A549 (cell line): ENCODE results near the gene MRLN. TPM values are rescaled to one million over a fixed set of nuclear protein-coding genes. Genes with fewer than 3 reads are reported as not detected.
"Not testable (repeated sequence)": the region's sequence is repeated elsewhere in the genome, so short reads cannot be mapped to it uniquely, and the experiment has no call there.

Experiments used
- ATAC-seq, 2 experiments: fragments of 200-7000 bp in 1 of 2; fragments of >200 bp in 1 of 2; cut with Nextera tagmentation in 1 of 2; cut with Tn5 transposase in 1 of 2; 3 replicates each; pipeline versions ENCODE4 v1.8.0 to v1.9.1; 2018 to 2020; ENCODE audit warnings: mild to moderate bottlenecking in 1 of 2, moderate library complexity in 1 of 2
- CTCF ChIA-PET: fragments of 300-600 bp; sonication (Branson Sonifier 250); formaldehyde crosslinking; extraction: SDS; loops from one replicate; lab custom pipeline; 2021; ENCODE audit warnings: antibody characterized with exemption, inconsistent platforms; lab: Yijun Ruan, JAX
- POLR2A ChIA-PET: fragments of 350-600 bp; formaldehyde crosslinking; extraction: SDS; loops from one replicate; lab custom pipeline; 2021; ENCODE audit warnings: antibody characterized with exemption, inconsistent platforms; lab: Yijun Ruan, JAX
- DNase-seq, 2 experiments: peaks; one replicate each; pipeline versions ENCODE4 v3.0.0 to v3.0.0-alpha.2; 2011 to 2016; ENCODE audit warnings: low read depth in 1 of 2, low spot score in 1 of 2
- FAIRE-seq: peaks from 2 replicates; lab custom pipeline; 2011; peaks lifted over from hg19 to GRCh38; lab: Jason Lieb, UNC
- H3K27ac ChIP-seq, 2 experiments: fragments of >200 bp; sonication (Bioruptor Twin); formaldehyde crosslinking; 3 replicates each; pipeline ENCODE4 v1.5.1; 2016 to 2017
- H3K4me1 ChIP-seq: fragments of >200 bp; sonication (Bioruptor Twin); formaldehyde crosslinking; 3 replicates; pipeline ENCODE4 v1.6.1; 2016
- H3K4me2 ChIP-seq: fragments of >200 bp; sonication (Bioruptor Twin); formaldehyde crosslinking; 3 replicates; pipeline ENCODE4 v1.6.1; 2016
- H3K4me3 ChIP-seq: fragments of >200 bp; sonication (Bioruptor Twin); formaldehyde crosslinking; 3 replicates; pipeline ENCODE4 v1.5.1; 2016
- H3K9me3 ChIP-seq: fragments of >200 bp; sonication (Bioruptor Twin); formaldehyde crosslinking; 3 replicates; pipeline ENCODE4 v1.6.1; 2016
- CHD2 ChIP-seq: fragments of 150-350 bp; IDR thresholded peaks from 2 replicates; pipeline ENCODE4 v1.6.1; 2014; ENCODE audit warnings: low read length; ENCODE audit not compliant: partially characterized antibody
- EP300 ChIP-seq, 2 experiments: fragments of >200 bp; sonication (Bioruptor Twin); formaldehyde crosslinking; IDR thresholded peaks; 2 replicates in 1 of 2; 3 replicates in 1 of 2; pipeline ENCODE4 v1.6.1; 2016 to 2017
- FOSB ChIP-seq: fragments of 250-450 bp; sonication (Bioruptor Pico); IDR thresholded peaks from 2 replicates; pipeline ENCODE4 v1.5.0; 2020; ENCODE audit warnings: mild to moderate bottlenecking, moderate library complexity
- FOSL2 ChIP-seq, 2 experiments: fragments of 450-650 bp in 1 of 2; fragments of >200 bp in 1 of 2; sonication (Bioruptor Twin) in 1 of 2; formaldehyde crosslinking; IDR thresholded peaks; 2 replicates each; pipeline versions ENCODE4 v1.5.0 to v1.6.1; 2016 to 2020; ENCODE audit warnings: mild to moderate bottlenecking in 1 of 2, moderate library complexity in 1 of 2
- FOXS1 ChIP-seq: fragments of 250-450 bp; sonication (Bioruptor Pico); IDR thresholded peaks from 2 replicates; pipeline ENCODE4 v1.5.0; 2020; ENCODE audit warnings: mild to moderate bottlenecking, moderate library complexity
- GATA3 ChIP-seq: IDR thresholded peaks from 2 replicates; pipeline ENCODE4 v1.6.1; 2012; ENCODE audit warnings: borderline replicate concordance
- HDAC2 ChIP-seq: fragments of 200-600 bp; sonication (generic); IDR thresholded peaks from 2 replicates; pipeline ENCODE4 v1.6.1; 2016
- HEYL ChIP-seq: fragments of 250-450 bp; sonication (Bioruptor Pico); IDR thresholded peaks from 2 replicates; pipeline ENCODE4 v1.8.0; 2021; ENCODE audit warnings: mild to moderate bottlenecking, moderate library complexity
- MAZ ChIP-seq: fragments of 150-350 bp; IDR thresholded peaks from 2 replicates; pipeline ENCODE4 v1.6.1; 2014; ENCODE audit warnings: antibody characterized with exemption, low read depth, low read length, borderline replicate concordance
- MYC ChIP-seq: IDR thresholded peaks from 2 replicates; pipeline ENCODE4 v1.6.1; 2012; ENCODE audit warnings: mild to moderate bottlenecking, inconsistent platforms, low read length, improper control_type of control experiment, borderline replicate concordance
- NFE2L2 ChIP-seq: fragments of 150-350 bp; conservative IDR thresholded peaks from 2 replicates; pipeline ENCODE4 v1.6.1; 2014; ENCODE audit warnings: low read length
- RCOR1 ChIP-seq: fragments of 150-350 bp; IDR thresholded peaks from 2 replicates; pipeline ENCODE4 v1.6.1; 2014; ENCODE audit warnings: antibody characterized with exemption, low read length, low read depth
- SMC3 ChIP-seq: fragments of >200 bp; sonication (Bioruptor Twin); formaldehyde crosslinking; IDR thresholded peaks from 3 replicates; pipeline ENCODE4 v1.6.1; 2018; ENCODE audit warnings: inconsistent platforms
- TFCP2L1 ChIP-seq: fragments of 250-450 bp; sonication (Bioruptor Pico); IDR thresholded peaks from 2 replicates; pipeline ENCODE4 v1.5.0; 2021; ENCODE audit warnings: mild to moderate bottlenecking
- ZFP36 ChIP-seq: fragments of 450-650 bp; IDR thresholded peaks from 2 replicates; pipeline ENCODE4 v1.6.1; 2014; ENCODE audit warnings: borderline replicate concordance; ENCODE audit not compliant: partially characterized antibody
- WGBS: methylation state at CpG from one replicate; pipeline ENCODE4 v1.1.6; 2017; ENCODE audit errors: missing lambda C conversion rate; 5-methylcytosine and 5-hydroxymethylcytosine counted together
- polyA plus RNA-seq, 4 experiments: library from polyadenylated mRNA; depleted of rRNA in 3 of 4; stranded (reverse); fragments of >200 nt; fragmentation: RNase III in 1 of 4; extraction: RNeasy Plus Mini Kit Qiagen cat#74134 plus additional on column Dnase treatment in 1 of 4; gene quantifications; 2 replicates in 3 of 4; 3 replicates in 1 of 4; pipeline ENCODE4 v1.2.3, GENCODE V29; 2011 to 2017
- TF ChIP-seq, protein P1 (sequence below): fragments of 450-650 bp; IDR thresholded peaks from 2 replicates; pipeline ENCODE4 v1.6.1; 2014; ENCODE audit warnings: antibody characterized with exemption
- TF ChIP-seq, protein P2 (sequence below): fragments of 150-350 bp; IDR thresholded peaks from 2 replicates; pipeline ENCODE4 v1.6.1; 2014; ENCODE audit warnings: low read depth, mild to moderate bottlenecking, low read length
- TF ChIP-seq, protein P3 (sequence below): fragments of >200 bp; sonication (Bioruptor Twin); formaldehyde crosslinking; IDR thresholded peaks from 3 replicates; pipeline ENCODE4 v1.5.1; 2016

Gene MRLN
- polyA plus RNA-seq, 2 of the 4 experiments (the other 2 are of a cell fraction) = not detected

DNA sequence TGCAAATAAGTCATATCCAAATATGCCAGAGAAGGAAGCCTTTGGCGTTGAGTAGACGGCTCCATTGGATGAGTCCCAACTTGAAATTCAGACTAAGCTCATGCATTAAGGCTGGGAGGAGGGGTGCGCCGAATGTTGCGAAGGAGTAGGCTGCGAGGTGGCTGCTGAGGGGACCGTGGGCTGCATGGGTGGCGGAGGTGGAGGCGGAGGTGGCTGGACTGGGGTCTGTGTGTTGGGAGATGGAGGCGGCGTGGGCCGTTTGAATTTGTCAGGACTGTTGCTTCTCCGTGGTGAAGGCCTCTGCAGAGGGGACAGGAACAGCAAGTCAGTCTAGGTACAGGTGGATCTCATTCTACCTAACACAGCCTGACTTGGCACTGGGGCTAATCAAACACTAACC is 39.6 kb upstream of the MRLN start:
- H3K4me1 ChIP-seq = no peaks in the 10 kb centered on the region
- CTCF ChIA-PET = interaction anchor here (1.6 kb wide), 1 partner anchor 9 kb away, joined by 5 read pairs; no protein-coding TSS in a partner anchor
- TF ChIP-seq MAZ (no peak), HEYL (CRISPR knock-in tag) (no peak), FOSL2 (IDR thresholded peaks at IDR 0.05) (no peak), FOSL2 (CRISPR knock-in tag; IDR thresholded peaks at IDR 0.05) (no peak), FOSB (CRISPR knock-in tag) (no peak), MYC (no peak), TFCP2L1 (CRISPR knock-in tag) (no peak), RCOR1 (no peak), SMC3 (no peak), HDAC2 (no peak), CHD2 (no peak), NFE2L2 (no peak)
- TF ChIP-seq, protein P1, sequence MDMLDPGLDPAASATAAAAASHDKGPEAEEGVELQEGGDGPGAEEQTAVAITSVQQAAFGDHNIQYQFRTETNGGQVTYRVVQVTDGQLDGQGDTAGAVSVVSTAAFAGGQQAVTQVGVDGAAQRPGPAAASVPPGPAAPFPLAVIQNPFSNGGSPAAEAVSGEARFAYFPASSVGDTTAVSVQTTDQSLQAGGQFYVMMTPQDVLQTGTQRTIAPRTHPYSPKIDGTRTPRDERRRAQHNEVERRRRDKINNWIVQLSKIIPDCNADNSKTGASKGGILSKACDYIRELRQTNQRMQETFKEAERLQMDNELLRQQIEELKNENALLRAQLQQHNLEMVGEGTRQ = no peak
- 84% methylated on average over 13 of the region's 13 CpGs for WGBS
- H3K4me3 ChIP-seq = no peak overlapping the region
- no peak overlapping the region for H3K4me2 ChIP-seq
- POLR2A ChIA-PET = interaction anchor here (0.6 kb wide), 1 partner anchor 40 kb away, joined by 4 read pairs; the partner anchor contains the start of gene MRLN
- H3K9me3 ChIP-seq = no peaks in the 10 kb centered on the region
- ATAC-seq (no peak), DNase-seq (no peak), FAIRE-seq (no peak)
- H3K27ac ChIP-seq = no peak overlapping the region

DNA sequence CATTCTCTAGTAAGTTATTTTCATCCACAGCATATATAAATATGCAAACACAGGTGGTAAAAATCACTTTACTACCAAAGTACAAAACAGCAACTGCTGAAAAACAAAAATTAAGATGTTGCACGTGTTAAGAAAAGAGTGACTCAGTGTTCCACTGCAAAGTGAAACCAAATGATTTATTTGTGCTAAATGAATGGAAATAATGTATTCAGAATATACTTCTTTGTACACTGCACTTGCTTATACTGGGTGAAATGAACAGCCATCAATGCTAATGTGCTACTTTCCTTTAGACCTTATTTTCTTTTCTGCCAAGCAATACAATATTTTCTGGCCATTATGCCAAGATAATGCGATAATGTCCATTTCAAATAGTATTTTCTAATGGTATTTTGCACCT is 38.3 kb upstream of the MRLN start:
- Histone ChIP-seq H3K4me1 (no peaks in the 10 kb centered on the region), H3K4me2 (no peak overlapping the region), H3K9me3 (no peaks in the 10 kb centered on the region), H3K27ac (no peak overlapping the region), H3K4me3 (no peak overlapping the region)
- FAIRE-seq (no peak), DNase-seq (no peak), ATAC-seq (no peak)
- ChIA-PET POLR2A (no interaction called here), CTCF (no interaction called here)
- 74% methylated on average over 2 of the region's 2 CpGs for WGBS
- no peak for TF ChIP-seq GATA3
- TF ChIP-seq FOXS1 = no peak
- TF ChIP-seq, protein P2, sequence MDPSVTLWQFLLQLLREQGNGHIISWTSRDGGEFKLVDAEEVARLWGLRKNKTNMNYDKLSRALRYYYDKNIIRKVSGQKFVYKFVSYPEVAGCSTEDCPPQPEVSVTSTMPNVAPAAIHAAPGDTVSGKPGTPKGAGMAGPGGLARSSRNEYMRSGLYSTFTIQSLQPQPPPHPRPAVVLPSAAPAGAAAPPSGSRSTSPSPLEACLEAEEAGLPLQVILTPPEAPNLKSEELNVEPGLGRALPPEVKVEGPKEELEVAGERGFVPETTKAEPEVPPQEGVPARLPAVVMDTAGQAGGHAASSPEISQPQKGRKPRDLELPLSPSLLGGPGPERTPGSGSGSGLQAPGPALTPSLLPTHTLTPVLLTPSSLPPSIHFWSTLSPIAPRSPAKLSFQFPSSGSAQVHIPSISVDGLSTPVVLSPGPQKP = no peak
- no peak for TF ChIP-seq EP300 (IDR thresholded peaks at IDR 0.05)
- TF ChIP-seq, protein P3, sequence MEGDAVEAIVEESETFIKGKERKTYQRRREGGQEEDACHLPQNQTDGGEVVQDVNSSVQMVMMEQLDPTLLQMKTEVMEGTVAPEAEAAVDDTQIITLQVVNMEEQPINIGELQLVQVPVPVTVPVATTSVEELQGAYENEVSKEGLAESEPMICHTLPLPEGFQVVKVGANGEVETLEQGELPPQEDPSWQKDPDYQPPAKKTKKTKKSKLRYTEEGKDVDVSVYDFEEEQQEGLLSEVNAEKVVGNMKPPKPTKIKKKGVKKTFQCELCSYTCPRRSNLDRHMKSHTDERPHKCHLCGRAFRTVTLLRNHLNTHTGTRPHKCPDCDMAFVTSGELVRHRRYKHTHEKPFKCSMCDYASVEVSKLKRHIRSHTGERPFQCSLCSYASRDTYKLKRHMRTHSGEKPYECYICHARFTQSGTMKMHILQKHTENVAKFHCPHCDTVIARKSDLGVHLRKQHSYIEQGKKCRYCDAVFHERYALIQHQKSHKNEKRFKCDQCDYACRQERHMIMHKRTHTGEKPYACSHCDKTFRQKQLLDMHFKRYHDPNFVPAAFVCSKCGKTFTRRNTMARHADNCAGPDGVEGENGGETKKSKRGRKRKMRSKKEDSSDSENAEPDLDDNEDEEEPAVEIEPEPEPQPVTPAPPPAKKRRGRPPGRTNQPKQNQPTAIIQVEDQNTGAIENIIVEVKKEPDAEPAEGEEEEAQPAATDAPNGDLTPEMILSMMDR = no peak
- TF ChIP-seq ZFP36 = no peak

DNA sequence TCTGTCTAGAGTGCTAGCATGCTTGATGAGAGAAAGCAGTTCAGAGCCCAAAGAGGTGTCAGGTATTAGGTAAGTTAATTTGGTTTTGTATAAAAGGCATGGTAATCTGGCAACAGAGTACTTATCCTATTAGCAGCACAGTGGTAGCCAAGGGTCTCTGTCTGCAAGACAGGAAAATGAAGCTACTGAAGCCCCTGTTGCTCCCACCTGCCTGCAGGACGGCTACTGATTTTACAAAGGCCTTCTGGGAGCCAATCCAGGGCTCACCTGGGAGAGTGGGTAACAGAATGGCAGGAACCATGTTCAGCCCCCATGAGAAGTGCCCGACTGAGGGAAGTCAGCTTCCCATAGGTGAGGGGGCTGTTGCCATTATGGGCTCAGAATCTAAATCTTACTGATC is 36.8 kb upstream of the MRLN start:
- ATAC-seq, CTCF ChIA-PET, POLR2A ChIA-PET, H3K4me2 ChIP-seq, FAIRE-seq, H3K4me3 ChIP-seq, H3K27ac ChIP-seq, H3K4me1 ChIP-seq, H3K9me3 ChIP-seq, DNase-seq: not testable (repeated sequence)
- 50% methylated on average over 2 of the region's 2 CpGs for WGBS

DNA sequence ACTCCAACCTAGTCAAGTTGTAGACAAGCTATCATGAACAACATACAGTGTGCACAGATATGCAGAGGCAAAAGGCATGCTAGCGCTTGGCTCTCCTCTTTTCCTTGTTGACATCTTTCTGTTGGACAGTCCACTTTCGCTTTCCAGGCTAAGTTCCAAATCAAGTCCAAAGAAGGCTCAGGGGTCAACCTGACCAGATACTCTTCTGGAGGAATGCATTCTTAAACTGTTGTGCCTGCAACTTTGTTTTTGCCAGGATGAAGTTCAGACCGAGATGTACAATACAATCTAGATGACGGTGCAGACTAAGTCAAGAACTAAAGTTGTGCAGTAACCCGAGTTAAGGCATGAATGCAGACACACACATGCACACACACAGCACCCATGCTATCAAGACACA is 35.7 kb upstream of the MRLN start:
- WGBS = 93% methylated on average over 5 of the region's 5 CpGs
- H3K9me3 ChIP-seq, DNase-seq, H3K4me3 ChIP-seq, H3K4me1 ChIP-seq, H3K27ac ChIP-seq, ATAC-seq, CTCF ChIA-PET, H3K4me2 ChIP-seq, FAIRE-seq, POLR2A ChIA-PET: not testable (repeated sequence)

DNA sequence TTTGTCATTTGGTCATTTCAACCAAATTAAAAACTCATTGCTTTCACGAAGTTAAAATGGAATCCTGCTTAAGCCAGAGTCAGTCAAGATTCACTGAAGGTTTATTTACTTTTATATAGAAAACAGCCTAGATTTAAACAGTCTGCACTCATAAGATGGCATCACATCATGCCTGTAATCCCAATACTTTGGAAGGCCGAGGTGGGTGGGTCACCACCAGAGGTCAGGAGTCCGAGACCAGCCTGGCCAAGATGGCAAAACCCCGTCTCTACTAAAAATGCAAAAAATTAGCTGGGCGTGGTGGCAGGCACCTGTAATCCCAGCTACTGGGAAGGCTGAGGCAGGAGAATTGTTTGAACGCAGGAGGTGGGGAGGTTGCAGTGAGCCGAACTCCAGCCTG is 33.8 kb upstream of the MRLN start:
- POLR2A ChIA-PET, H3K27ac ChIP-seq, DNase-seq, H3K9me3 ChIP-seq, H3K4me2 ChIP-seq, H3K4me3 ChIP-seq, ATAC-seq, FAIRE-seq, H3K4me1 ChIP-seq: not testable (repeated sequence)
- CTCF ChIA-PET = interaction anchor here (0.8 kb wide), 1 partner anchor 12 kb away, joined by 6 read pairs; no protein-coding TSS in a partner anchor
- 85% methylated on average over 7 of the region's 7 CpGs for WGBS

DNA sequence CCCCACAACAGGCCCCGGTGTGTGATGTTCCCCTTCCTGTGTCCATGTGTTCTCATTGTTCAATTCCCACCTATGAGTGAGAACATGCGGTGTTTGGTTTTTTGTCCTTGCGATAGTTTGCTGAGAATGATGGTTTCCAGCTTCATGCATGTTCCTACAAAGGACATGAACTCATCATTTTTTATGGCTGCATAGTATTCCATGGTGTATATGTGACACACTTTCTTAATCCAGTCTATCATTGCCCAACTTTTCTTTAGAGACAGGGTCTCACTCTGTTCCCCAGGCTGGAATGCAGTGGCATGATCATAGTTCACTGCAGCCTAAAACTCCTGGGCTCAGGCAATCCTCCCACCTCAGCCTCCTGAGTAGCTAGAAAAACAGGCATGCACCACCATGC is 32.2 kb upstream of the MRLN start:
- WGBS = 95% methylated on average over 2 of the region's 3 CpGs
- H3K9me3 ChIP-seq, H3K4me1 ChIP-seq, H3K27ac ChIP-seq, FAIRE-seq, DNase-seq, H3K4me3 ChIP-seq, CTCF ChIA-PET, POLR2A ChIA-PET, H3K4me2 ChIP-seq, ATAC-seq: not testable (repeated sequence)
